GM21360 (cell line): ENCODE results near the gene RRBP1.

Experiments used
- ATAC-seq: cut with Tn5 transposase; IDR thresholded peaks from one replicate; pipeline ENCODE4 v1.9.1; 2021; ENCODE audit warnings: mild to moderate bottlenecking, moderate library complexity; ENCODE audit not compliant: unreplicated experiment

Gene RRBP1

DNA sequence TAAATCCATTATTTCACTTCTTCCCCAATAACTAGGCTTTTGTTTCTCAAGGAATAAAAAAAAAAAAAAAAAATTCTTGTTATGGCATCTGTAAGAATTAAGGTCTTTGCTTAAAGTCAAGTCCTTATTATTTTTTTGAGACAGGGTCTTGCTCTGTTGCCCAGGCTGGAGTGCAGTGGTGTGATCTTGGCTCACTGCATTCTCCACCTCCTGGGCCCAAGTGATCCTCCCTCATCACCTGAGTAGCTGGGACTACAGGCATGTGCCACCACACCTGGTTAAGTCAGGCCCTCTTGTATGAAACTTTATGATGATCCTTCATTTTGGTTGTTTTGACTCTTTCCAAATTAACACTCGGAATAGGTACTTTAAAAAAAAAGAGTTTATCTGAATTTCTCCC is 94.9 kb downstream of the RRBP1 start:
- ATAC-seq, result no peak

DNA sequence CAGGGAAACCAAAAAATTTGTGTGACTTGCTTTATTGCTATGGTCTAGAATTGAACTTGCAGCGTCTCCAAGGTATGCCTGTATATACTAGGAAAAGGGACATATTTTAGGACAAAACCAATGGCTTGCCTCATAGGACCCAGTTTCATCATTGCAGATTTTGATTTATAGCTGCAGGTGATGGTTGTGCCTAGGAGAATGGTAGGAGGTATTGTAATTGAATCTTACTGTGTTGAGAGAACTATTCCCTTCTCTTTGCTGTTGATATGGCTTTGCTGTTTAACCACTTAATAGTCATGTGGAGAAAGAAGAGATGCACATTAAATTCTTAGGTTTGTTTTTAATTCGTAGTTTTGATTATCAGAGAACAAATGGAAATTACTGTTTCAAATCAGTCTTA is 95.8 kb downstream of the RRBP1 start:
- no peak for ATAC-seq

DNA sequence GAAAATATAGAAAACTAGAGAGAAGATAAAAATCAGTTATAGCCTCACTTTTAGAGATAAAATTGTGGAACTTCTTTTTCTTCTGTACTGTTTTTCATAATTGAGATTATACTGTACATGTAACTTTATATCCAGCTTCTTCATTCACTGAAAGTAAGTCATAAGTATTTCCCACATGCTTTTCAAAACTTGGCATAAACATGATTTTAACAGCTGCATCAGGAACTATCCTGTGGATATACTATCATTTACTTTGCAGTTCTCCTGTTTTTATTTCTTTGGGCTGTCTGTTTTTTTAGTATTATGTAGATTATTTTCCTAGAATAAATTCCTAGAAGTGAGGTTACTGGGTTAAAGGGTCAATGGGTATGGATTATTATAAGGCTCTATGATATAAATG is 97.4 kb downstream of the RRBP1 start:
- ATAC-seq, result no peak

- ATAC-seq, result no peak
These were observed 98.9 kb downstream of the RRBP1 start for GRCh38 chr20:17583126-17583525.

- no peak for ATAC-seq
These were observed 101.1 kb downstream of the RRBP1 start for GRCh38 chr20:17580895-17581294.

GRCh38 chr20:17579369-17580039 is 102.5 kb downstream of the RRBP1 start:
- ATAC-seq, result no peak

- no peak for ATAC-seq
These were observed 105.8 kb downstream of the RRBP1 start for GRCh38 chr20:17576215-17576614.

DNA sequence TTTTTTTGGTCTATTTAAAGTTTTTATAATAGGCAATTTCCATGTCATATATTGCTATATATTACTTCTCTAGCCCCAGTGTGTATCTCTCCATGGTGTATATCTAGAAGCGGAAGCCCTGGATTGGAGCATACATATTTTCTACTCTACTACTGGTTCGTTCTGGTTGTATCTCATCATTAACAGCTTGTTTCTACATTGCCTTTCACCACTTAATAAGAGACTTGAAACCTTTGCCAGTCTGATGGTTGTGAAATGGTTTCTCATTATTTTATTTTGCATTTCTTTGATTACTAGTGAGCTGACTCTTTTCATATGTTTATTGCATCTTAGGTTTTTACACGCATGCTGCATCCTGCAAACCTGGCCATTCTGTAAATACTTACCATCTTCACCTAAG is 108.6 kb downstream of the RRBP1 start:
- ATAC-seq, result no peak

DNA sequence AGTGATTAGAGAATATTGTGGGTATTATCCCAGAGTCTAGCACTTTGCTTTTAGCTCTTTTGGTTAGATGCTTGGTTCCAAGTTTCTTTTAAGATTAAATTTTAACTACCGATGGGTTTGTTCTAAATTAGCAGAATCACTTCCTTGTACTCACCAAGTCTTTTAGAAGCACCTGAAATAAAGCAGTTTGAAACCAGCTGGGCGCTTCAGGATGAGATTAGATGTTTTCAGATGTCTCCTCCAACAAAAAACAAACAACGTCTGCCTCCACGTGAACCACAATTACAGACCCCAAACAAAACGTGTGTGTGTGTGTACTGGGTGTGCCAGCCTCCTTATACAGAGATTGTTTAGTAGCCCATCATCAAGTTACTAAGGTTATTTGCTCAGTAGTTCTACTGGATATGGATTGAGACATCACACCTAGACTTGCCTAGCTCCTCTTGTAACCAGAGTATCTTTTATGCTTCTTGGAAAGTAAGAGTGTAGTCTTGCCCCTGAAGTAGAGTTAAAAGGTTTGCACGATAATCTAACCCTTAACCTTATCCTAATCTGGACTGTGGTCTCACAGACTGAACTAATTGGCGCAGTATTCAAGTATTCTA is 109.9 kb downstream of the RRBP1 start:
- no peak for ATAC-seq

GRCh38 chr20:17571153-17571527 is 110.9 kb downstream of the RRBP1 start:
- ATAC-seq, result no peak

- ATAC-seq, result peak; percentile 10
These were observed 111.5 kb downstream of the RRBP1 start for GRCh38 chr20:17570347-17571152.

DNA sequence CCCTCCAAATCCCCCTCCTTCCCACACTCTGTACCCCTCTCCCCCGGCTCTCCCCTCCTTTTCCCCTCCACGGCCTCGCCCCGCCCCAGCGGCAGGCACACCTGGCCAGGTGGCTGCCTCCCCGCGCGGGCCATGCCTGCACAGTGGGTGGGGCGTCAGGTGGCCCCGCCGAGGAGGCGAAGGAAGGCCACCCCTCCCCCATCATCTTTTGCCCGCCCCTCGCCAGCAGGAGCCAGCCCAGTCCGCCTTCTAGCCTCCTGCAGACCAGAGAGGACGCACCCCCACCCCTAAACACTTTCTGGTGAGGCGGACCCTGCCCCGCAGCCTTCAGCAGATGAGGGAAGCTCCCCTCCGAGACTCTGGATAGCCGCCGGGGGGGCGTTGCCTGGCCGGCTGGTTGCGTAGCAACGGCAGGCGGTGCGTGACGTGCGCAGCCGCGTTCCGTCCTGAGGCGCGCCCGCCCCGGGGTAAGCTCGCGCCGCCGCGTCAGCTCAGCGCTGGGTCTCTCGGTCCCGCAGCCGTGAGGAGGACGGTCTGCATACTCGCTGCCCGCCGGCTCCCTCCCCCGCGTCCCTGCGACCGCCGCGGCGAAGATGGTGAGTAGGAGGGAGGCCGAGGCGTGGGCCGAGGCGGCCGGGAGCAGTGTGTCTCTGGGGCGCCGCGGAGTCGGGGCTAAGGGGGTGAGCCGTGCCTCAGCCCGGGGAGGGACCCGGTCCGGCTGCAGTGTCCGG is 112.3 kb downstream of the RRBP1 start, which contains the start of gene DSTN:
Gene DSTN, plus strand, starts transcription at position 460 of the 731 bp plus-strand sequence. Its CDS starts 134 bp downstream, at position 594.
- ATAC-seq, result peak; percentile 87

GRCh38 chr20:17568972-17569521 is 113.0 kb downstream of the RRBP1 start:
- no peak for ATAC-seq

DNA sequence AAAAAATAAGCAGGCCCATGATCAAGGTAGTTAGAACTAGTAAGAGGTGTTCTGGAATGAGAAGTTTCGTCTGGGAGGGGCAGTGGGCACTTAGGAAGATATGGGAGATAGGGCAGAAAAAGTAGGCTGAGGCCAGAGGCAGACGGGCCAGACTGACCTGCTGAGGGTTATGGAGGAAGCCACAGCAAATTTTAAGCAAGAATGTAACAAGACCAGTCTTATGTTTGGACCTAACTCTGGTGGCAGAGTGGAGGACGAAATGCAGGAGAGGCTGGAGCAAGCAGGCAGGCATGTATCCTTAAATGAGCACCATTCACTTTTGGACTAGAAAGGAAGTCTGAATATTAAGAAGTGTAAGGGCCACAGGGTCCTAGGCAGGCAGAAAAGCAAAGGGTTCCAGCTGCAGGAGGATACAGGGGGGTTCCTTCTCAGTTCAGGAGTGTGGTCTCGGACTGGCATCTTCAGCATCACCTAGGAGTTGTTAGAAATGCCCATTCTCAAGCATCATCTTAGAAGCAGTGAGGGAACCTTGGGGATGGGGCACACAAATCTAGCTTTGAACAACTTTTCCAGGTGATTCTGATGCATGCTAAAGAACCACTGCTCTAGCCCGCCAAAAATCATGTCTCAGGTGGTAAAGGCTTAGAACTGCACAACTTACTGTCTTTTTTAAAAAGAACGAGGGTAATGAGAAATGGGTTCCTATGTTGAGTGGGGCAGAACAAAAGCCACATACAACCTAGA is 113.8 kb downstream of the RRBP1 start:
- ATAC-seq, result no peak

- no peak for ATAC-seq
These were observed 115.7 kb downstream of the RRBP1 start for GRCh38 chr20:17566345-17566744.

- no peak for ATAC-seq
These were observed 116.7 kb downstream of the RRBP1 start for GRCh38 chr20:17565169-17565845.
